NCI-H82 treated with DMSO at 0.1 percent for 48 hours (cell line): ENCODE results near the gene KIF27.
"Not testable (repeated sequence)": the region's sequence is repeated elsewhere in the genome, so short reads cannot be mapped to it uniquely, and the experiment has no call there.

Experiments used
- DNase-seq: peaks from one replicate; lab custom pipeline; 2025; ENCODE audit not compliant: unreplicated experiment; lab: John Stamatoyannopoulos, UW

The KIF27 gene

GRCh38 chr9:83920927-83921707 lies at the start of gene KIF27:
Gene KIF27, minus strand, starts transcription at chr9:83921432. Its CDS starts 5,841 bp downstream, at chr9:83915591.
- DNase-seq: peak; percentile 71

DNA sequence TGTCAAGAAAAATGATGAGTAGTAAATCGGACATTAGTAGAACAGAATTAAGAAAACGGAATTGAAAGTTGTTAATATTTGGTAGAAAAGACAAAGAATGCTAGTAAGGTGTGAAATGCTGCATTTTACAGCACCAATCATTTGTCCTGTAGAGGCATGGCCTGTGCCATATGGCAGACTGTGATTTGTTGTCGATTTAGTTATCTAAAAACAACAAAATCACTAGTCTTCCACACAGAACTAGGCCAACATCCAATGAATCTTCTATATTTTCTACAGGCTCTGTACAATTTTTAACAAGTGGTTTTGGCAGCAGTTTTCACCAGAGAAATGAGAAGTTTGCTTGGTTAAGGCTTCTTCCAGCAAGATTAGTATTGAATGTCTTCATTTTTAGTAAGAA lies 48.4 kb upstream of the KIF27 start:
- DNase-seq: no peak

- no peak for DNase-seq
Measured at GRCh38 chr9:83967073-83967472, 45.8 kb upstream of the KIF27 start.

GRCh38 chr9:83966209-83966582 lies 45.0 kb upstream of the KIF27 start:
- DNase-seq: no peak

DNA sequence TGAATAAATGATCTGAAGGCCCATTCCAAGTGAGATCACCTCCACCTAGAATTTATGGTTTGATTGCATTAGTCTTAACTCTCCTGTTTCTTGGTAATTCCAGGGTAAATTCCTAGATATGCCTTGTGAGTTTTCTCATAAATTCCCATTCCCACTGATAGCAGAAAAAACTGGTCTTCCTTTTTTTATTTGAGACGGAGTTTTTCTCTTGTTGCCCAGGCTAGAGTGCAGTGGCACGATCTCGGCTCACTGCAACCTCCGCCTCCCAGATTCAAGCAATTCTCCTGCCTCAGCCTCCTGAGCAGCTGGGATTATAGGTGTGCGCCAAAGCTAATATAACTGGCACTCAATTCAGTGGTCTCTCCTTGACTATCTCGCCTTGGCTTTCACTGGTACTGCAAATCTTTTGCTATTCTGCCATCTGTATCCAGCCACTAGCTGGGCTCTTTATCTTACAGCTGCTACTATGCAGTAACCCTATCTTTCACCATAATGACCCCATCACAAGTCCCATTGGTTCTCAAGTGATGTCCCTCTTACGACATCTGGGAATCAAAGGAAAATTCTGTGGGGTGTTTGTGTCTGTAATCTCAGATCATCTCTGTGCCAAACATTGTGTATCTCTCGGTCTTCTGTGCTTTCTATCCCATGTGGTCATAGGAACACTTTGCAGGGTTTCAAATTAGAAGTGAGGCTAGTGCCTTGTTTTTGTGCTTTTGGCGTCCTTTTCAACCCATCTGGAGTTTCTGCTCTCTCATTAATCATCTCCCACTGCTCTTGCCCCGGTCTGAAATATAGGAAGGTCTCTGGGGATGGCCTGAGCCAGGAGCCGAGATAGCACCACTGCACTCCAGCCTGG lies 44.3 kb upstream of the KIF27 start:
- DNase-seq: peak; percentile 36

DNA sequence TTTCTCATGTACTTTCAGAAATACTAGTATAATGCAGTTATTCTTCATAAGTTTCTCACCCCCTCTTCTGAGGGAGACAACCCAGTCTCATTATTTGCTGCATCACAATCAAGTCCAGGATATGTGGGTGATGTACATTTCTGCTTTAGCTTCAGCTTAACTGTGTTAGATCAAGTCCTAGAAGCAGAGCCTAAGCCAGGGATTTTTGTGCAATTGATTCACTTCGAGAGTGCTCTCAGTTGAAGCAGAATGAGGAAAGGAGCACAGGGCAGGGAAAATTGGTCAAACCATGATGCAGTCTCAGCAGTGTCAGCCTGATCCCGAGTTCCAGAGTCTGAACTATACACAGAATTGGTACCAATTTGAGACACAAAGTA lies 43.7 kb upstream of the KIF27 start:
- no peak for DNase-seq

GRCh38 chr9:83962165-83962564 lies 40.9 kb upstream of the KIF27 start:
- DNase-seq: no peak

DNA sequence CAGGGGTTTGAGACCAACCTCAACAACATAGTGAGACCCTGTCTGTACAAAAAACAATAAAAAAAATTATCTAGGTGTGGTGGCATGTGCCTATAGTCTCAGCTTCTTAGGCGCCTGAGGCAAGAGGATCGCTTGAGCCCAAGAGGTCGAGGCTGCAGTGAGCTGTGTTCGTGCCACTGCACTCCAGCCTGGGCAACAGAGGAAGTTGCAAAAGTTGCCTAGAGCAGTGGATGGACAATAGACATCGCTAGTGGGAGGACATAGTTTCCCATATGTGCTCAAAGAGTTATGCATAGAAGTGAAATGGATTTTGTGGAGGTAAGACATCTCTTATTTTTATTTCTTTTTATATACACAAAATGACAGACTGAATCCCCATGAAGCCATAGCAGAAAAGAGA lies 39.8 kb upstream of the KIF27 start:
- DNase-seq: no peak

- no peak for DNase-seq
Measured at GRCh38 chr9:83959061-83959460, 37.8 kb upstream of the KIF27 start.

- no peak for DNase-seq
Measured at GRCh38 chr9:83957248-83957513, 35.9 kb upstream of the KIF27 start.

DNA sequence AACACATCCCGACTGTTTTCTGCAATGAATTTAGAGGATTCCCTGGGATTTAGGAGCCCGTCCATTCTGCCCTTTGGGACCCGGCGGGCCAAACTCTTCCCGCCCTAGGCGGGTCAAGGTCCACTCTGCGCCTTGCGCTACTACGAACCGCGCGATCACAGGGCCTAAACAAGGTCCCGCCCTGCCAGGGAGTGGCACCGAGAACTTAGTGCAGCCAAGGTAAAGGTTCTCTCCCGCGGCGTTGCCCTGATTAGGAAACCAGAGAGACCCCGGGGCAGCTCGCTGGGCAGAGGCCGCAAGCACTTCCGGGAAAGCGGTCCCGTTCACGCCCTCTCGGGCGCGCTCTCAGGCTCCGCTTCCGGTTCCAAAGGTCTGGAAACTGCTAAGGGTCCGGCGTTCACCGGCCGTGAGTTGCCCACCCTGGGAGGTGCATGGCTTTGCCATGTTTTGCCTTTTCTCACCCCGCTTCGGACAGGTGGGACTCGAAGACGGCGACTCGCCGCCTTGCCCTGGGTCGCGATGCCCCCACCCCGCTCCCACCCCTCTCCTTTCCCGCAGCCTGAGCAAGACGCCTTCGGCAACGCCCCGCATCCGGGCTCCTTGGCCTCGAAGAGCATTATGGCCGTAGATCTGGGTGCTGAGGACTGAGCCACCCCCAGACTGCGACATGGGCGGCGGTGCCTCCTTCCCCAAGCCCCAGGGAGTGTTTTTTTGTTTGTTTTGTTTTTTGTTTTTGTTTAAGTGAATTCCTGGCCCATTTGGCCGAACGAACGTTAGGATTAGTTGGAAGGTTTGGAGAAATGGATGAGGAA lies 35.4 kb upstream of the KIF27 start:
- no peak for DNase-seq

GRCh38 chr9:83956086-83956435 lies 34.8 kb upstream of the KIF27 start:
- DNase-seq: no peak

- not testable (repeated sequence) for DNase-seq
Measured at GRCh38 chr9:83948096-83948495, 26.9 kb upstream of the KIF27 start.

DNA sequence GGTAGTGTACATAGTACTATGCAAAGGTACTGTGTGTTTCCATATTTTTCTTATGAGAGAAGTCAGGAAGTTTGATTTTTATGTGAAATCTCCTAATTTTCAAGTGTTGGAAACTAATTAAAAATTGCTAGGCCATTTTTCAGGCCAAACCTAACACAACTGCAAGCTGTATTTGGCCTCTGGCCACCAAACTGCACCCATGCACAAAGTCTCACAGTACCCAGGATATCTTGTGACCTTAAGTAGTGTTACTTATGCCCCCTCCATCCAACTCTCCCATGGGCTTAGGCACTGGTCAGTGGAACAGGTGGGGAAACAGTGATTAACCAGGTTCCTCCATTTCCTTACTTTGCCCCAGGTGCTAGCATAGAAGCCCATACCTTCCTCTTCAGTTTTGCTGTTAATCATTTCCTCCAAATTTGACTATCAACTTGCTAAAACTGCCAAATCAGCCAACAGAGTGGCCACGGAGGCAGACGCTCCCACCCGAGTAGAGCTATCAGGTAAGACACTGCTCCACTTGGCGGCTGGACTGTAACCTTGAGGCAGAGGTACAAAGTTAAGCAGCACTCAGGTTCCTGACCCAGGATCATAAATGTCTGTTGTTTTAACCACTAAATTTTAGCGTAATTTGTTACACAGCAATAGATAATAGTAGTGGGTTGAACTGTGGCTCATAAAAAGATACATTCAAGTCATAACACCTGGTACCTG lies 19.5 kb upstream of the KIF27 start:
- DNase-seq: no peak

DNA sequence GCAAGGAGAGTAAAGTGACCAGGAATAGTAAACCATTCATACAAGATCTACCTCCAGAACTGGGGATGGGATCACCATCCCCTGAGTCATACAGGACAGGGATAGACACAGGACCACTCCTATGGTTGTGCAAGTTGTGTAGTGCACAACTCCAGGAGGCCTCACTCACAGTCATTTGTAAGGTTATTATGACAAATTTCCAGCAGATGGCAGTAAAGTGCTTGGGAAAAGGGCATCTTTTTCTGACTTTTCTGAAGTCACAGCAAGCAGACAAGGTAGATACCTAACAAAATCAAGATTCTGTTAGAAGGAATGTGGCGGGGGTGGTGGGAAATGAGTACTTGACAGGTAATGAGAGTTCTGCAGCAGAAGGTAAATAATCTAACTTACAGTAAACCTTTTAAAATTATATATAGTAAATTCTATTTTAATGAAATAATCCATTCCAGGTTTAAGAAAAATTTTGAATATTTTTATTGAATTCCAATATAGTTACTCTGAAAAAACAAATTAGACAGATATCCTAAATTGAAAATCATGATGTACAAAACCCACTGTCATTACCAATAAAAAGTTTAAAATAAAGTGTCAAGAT lies 16.7 kb upstream of the KIF27 start:
- DNase-seq: peak; percentile 16

GRCh38 chr9:83936523-83936922 lies 15.3 kb upstream of the KIF27 start:
- DNase-seq: no peak

- DNase-seq: no peak
Measured at GRCh38 chr9:83935276-83935935, 14.2 kb upstream of the KIF27 start.

DNA sequence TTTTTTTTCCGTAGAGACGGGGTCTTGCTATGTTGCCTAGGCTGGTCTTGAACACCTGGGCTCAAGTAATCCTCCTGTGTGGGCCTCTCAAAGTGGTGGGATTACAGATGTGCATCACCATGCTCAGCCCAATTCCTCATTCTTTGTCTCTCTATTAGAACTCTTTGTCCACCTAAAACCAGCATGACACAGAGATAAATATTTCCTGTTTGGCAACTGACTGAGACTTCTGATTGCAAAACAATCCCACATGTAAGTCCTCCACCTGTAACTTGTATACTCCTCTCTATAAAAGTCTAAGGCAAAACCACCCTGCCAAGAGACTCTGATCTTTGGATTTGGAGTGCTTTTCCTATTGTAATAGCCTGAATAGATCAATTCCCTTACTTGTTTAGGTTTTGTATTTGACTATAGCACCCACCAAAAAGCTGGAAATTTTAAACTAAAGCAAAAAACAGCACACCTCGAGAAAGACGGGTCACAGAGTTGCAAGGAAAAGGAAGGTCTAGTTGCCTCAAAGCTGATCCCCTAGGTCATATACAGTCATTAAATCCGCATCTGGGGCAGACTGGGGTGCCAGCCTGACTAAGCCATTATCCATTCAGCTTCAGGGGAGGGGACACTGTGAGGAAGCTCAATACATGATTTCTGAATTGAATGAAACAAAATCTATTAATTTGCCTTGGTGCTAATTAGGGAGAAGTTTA lies 13.5 kb upstream of the KIF27 start:
- DNase-seq: no peak

DNA sequence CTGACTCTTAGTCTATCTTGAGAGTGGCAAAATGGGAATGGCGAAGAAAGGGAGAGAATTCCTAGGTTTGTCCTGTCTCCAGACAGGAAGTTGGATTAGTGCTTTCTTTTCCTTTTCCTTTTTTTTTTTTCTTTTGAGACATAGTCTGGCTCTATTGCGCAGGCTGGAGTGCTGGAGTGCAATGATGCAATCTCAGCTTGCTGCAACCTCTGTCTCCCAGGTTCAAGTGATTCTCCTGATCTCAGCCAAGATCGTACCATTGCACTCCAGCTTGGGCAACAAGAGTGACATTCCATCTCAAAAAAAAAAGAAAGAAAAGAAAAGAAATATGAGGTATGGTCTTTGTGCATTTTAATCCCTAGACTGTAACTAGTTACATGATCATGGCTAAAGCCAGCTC lies 12.6 kb upstream of the KIF27 start:
- no peak for DNase-seq

GRCh38 chr9:83932851-83933250 lies 11.6 kb upstream of the KIF27 start:
- DNase-seq: no peak
